HL-60/S4 treated with phorbol 12-myristate 13-acetate at 8.2 ng/mL for 4 days and 3 days (cell line): ENCODE measurements around the gene GRM8.

Experiments
- in situ Hi-C: fragments of 300-500 bp; cut with MboI; formaldehyde crosslinking; loops from 2 replicates; pipeline ENCODE4 v1.15.0; 2022; ENCODE audit warnings: low sequenced_read_pairs

The GRM8 gene

DNA sequence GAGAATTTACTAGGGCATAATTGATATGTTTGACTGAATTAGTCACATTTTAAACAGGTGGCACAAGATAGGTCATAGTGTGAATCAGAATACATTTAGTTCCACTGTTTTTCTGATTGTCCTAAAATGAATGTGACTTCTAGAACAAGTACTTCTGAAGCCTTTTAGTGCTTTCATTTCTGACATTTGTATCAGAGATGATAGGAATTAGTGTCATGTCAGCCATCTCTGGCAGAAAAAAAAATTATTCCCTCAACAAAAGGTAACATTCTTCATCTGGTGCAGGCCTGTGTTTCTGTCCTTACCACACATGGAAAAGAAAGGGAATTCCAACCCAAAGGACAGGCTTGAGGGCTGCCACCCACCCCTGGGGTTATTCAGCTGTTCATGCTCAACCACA is 21.3 kb downstream of the GRM8 start:
- in situ Hi-C loops, result no loop called here

DNA sequence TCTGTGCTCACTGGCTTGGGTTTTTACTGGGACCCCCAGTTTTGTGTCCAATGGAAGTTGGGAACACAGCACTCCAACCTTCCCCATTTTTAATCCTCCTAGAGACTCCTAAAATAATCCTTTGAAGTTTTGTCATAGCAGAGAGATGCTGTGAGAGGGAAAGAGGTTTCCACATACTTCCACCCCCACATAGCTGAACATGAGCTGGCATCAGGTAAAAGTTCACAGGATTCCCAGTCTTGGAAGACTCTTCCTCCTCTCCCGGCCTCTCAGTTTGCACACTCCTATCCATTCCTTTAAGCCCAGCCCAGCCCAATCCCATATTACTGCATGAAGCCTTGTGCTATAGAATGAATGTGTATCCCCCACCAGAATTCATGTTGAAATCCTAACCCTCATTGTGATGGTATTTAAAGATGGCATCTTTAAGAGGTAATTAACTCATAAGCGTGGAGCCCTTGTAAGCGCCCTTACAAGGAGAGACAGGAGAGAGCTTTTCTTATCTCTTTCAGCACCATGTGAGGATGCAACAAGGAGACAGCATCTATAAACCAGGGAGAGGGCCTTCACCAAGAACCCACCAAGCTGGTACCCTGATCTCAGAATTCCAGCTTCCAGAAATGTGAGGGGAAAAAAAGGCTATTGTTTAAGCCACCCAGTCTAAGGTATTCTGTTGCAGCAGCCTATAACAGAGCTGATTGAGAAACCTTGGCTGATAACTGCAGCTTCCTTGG is 22.4 kb downstream of the GRM8 start:
- in situ Hi-C loops, result no loop called here

DNA sequence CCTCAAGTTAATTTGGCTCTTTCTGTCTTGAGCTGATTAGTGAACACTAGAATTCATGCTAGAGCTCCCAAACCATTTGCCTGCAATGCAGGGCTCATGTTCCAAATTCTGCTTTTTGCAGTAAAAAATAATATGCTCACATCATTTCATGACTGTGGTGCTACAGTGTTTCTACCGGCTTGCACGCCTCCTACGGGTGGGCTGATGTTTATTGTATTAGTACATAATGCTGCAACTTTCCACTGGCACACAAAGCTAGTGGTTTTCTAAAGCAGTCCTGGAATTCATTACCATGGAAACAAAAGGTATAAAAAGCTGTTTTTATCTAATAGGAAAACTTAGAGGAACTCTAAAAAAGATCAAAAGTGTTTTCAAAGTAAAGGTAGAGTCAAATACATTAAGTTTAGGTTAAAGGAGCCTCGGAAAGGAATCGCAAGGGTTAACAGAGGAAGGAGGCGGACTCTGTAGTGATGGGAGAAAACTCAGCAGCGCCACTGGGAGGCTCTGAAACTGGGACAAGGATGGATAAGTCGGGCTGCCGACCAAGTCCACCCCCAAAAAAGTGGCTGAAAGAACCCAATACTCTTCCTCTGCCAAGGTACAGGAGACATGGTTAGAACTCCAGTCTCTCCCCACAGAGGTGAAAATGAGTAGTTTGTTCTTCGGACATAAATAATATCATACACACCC is 25.9 kb downstream of the GRM8 start:
- in situ Hi-C loops, result no loop called here

DNA sequence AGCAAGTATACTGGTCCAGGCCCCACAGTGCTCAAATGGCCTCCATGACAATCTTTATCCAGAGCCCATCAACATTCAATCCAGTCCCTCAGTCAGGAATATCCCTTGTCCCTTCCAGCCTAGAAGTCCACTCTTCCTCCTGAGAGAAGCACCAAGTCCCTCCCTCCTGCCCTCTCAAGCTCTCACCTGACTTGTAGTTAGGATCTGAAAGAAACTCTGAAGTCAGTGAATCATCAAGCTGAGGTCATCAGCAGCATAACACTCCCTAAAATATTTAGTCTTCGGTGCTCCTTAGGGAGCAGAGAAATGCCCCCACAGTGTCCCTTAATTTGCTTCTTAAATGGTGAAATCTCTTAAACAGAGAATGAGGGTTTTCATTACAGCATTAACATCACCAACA is 31.0 kb downstream of the GRM8 start:
- in situ Hi-C loops, result no loop called here

DNA sequence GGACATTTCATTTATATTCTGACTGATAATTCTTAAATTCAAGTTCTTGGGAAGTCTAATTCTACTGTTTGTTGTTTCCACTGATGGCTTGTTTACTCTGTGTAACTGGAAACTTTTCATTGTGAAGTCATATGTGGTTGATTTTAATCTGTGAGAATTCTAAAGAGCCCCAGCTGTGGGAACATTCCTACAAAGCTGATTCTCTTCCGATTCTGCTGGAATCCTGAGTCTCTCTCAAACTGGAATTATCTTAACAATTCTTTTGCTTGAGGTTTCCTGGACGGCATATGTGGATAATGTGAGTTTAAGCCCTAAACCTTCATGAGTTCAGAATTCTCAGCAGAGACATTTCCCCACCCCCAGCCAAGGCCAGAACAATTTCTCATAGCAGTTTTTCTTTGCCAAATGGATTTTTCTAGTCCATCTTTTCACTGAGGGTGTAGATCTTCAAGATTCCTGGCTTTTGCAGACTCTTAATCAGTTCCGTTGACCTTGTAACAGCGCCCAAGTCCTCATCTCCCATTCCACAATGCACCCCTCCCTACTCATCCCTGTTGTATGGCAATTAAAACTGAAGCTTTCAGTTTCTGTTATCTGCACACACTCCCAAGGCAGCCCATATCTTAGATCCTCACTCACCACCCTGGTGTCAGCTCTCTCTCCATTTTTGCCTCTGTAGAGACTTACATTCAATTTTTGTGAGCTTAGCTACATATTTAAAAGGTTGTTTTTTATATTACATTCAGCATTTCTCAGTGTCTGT is 37.6 kb downstream of the GRM8 start:
- in situ Hi-C loops, result no loop called here

DNA sequence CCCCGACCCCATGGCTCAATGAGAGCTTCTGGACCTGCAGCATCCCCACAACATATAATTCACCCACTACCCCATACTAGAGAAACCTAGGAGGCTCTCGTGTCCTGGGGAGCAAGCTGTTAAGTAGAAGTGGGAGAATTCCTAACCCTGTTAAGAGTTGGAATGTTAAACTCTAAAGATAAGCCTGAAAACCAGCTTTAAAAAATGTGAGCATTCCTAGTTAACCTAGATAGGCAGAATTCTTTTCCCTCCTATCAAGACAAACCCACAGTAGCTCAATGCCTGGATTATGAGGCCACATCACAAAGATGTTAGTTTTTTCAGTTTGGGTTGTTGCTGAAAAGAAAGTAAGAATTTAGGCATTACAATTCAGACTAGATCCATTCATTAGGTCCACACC is 42.9 kb downstream of the GRM8 start:
- in situ Hi-C loops, result no loop called here

DNA sequence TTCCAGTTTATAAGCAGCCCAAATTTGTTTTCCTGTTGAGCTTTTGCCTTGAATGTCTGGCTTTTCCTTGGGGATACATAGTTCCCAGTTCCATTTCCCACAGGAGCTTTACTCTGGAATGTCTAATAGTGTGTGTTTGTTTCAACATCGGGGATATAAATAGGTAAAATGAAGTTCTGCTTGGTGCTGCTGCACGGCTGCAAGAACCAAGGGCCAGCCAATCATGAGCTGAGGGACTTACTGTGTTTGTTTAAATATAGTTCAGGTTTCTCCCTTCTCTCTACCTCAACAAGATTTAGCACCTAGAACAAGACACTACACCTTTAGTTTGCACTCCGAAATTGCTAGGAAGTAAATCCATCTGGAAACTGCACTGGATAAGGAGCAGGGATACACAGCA is 43.9 kb downstream of the GRM8 start:
- in situ Hi-C loops, result no loop called here

DNA sequence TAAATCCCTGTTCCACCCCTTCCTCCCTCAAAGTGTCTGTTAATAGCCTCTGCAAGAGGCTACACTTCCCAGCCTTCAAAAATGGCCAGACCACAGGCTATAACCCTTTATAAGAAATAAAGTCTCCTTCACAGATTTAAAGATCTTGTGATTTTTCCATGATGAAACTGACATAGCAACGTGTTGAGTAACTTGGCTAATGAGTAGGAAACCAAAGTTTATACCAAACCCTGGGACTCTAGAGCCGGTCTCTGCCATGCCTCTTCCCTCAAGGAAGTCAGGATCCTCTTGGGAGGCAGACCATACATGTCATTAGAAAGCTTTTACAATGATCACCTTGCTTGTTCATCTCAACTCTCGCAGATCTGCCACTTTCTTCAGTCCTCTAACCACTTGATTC is 44.4 kb downstream of the GRM8 start:
- in situ Hi-C loops, result no loop called here

DNA sequence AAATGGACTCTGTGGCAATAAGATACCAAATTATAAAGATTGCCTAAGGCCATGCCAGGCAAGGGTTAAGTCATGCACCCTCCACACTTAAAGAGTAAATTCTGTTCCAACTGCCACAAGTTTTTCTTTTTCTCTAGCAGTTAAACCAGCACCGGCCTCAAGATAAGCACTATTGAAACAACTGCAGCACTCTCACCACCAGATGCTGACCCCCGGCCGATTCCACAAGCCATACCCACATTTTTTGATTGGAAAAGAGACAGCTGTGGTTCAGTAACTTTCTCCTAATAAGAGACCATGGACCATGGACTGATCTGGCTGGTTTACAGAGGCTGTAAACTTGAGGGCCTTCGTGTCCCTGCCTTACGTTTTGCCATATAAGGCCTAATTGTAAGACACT is 44.9 kb downstream of the GRM8 start:
- in situ Hi-C loops, result no loop called here

DNA sequence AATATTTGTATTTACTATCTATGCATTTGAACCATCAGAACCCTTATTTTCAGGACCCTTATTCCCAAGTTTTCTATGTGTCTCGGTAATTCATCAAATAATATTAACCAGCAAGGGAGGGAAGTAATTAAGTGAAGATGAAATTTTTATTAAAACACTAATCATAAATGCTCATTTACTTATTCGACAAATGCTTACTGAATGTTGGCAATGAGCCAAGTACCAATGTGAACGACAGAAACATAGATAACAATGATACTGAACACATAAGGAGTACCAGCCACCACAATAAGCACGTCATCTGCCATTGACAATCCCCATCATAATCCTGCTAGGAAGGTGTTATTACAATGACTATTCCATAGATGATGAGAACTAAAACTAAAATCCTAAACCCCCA is 45.5 kb downstream of the GRM8 start:
- in situ Hi-C loops, result no loop called here

DNA sequence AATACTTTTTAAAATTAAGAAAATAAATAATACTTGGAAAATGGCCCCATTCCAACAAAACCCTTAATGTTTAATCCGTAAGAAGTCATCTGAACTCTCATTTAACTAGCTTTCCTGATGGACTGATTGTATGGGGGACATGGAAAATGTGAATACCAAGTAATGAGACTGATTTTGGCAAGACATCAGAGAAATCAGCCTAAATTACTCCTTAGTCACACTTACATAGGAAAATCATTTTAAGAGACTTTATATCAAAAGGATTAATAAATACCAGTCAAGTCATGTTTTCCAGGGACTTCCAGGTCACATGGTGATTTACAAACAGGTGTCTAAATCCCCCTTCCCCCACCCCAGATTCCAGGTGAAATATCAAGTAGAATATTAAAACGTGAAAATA is 58.2 kb downstream of the GRM8 start:
- in situ Hi-C loops, result no loop called here

DNA sequence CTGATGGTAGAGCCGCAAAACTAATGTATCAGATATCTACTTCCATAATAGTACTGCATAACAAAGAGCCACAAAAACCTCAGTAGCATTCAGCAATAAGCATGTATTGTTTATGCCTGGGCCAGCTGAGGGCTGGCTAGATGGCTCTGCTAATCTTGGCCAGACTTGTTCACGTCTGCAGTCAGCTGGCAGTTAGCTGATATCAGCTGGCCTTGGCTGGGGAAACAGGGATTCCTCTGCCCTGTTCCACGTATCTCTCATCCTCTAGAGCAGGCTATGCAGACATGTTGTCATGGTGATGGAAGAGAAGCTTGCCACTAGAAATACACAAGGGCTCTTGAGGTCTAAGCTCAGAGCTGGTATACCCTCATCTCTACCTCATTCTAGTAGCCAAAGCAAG is 62.9 kb downstream of the GRM8 start:
- in situ Hi-C loops, result no loop called here

DNA sequence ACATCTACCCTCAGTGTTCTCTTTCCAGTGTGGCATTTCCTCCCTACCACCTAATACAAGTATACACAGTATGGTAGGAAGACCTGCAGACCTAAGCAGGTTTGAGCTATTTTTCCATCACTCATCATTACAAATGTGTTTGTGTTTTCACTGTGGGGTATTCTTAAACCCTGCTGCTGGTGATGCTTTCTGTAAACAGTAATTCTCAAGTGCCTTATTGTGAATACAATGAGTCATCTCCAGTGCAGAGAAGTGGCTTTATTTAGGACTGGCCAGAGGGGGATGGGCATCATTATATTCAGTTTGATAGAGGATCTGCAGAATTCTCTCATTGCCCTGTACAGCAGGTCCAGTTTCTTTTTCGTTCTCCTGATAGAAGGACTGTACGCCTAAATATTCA is 63.7 kb downstream of the GRM8 start:
- in situ Hi-C loops, result no loop called here

DNA sequence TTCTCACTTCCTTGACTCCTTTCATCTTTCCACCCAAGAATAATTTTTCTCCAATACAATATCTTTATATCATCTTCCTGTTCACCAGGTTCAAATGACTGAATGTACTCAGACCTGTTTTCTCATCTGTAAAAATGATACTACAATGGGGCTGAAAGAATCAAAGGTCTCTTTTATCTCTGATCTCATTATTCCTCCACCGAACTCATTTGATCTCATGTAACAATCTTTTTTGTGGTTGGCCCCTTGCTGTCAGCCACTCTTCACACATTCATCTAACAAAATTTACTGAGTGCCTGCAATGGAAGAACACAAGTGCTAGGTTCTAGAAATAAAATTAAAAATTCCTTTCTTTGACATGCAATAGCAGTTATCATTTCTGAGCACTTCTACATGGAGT is 65.0 kb downstream of the GRM8 start:
- in situ Hi-C loops, result no loop called here

DNA sequence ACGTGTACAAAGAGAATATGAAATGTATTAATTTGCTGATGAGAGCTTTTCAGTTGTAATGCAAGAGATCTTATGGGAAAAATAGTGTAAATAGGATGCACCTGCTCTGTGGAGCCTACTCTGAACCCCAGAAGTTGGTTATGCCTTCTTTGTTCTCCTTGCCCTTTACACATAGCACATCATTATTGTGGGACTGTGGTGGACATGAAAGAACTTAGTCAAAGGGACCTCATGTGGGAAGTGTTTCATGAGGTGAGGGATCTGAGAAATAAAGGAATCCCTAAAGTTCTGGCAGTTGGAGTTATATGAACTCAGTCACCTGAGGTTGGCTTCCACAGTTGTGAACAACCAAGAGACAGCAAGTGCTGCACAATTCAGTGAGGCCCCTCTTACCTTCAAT is 66.1 kb downstream of the GRM8 start:
- in situ Hi-C loops, result no loop called here

DNA sequence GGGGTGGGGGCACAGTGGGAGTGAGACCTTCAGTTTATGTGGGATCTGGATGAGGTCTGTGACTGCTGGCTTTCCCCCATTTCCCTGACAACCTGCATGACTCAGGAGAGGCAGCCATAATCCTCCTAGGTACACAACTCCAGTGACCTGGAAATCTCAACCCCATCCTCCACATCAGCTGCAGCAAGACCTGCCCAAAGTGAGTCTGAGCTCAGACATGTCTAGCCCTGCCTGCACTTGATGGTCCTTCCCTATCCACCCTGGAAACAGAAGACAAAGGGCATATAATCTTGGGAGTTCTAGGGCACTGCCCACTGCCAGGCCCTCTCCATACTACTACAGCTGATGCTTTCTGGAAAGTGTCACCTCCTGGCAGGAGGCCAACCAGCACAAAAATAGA is 75.6 kb downstream of the GRM8 start:
- in situ Hi-C loops, result no loop called here

DNA sequence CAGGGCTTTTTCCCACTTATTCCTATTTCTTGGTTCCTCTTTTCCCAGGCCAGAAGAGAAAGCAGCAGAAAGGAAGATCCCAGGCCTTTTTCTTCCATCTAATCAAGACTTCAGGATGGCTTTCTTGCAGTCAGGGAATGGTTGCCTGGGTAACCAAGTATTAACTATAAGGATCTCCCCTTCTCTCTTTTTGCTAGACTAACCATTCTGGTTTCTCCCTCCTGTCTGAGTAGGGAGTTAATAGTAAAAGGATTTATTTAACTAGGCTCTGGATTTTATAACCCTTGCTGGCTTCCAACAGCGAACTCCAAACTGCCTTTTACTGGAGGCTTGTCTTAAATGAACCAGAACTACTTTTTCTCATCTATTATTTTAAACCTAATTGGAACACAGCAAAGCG is 90.4 kb downstream of the GRM8 start:
- in situ Hi-C loops, result no loop called here

DNA sequence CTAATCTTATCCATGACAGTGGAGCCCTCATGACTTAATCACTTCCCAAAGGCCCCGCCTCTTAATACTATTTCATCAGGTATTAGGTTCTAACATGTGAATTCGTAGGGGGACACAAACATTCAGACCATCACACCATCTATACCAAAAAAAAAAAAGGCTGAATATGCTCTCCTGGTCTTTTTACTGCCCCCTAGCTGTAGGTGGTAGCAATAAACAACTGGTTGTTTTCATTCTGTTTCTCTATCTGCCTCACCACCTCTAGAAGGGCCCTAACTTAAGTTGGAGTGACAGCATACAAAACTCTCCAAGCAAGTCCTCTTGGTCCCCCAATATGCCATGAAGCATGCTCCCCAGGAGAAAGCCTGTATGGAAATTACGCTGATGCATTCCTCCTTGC is 94.1 kb downstream of the GRM8 start:
- in situ Hi-C loops, result no loop called here

DNA sequence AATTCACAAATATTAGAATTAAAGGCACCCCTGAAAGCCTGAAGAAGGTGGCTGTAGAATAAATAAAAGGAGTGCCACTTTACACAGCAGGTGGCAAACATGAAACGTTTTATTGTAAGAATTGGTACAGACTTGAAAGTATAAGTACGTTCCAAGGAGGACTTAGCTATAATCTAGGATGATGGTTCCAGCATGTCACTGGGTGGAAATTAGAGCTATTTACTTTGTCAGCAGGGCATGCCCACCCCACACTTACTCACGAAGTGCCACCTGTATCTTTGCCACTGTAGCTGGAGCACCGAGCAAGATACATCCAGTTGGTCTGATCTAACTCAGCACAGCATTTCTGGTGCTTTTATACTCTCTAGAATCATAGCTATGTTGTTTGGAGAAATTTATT is 97.8 kb downstream of the GRM8 start:
- in situ Hi-C loops, result no loop called here

DNA sequence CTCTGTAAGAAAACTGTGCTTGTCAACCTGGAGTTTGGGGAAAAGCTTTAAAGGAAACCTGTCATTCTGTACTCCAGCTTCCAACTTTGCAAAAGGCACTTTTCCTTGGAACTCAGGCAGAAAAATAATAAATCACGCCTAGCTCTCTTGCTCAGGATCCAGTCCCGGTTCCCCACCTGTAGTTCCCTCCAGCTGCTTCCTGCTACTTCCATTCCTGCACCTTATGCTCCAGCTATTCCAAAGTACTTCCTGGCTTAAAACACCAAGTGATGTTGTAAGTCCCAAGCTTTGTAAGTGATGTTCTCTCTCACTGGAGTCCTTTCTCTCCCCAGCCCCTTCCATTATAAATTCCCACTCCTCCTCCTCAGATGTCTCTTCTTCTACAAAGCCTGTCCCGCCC is 98.6 kb downstream of the GRM8 start:
- in situ Hi-C loops, result no loop called here

DNA sequence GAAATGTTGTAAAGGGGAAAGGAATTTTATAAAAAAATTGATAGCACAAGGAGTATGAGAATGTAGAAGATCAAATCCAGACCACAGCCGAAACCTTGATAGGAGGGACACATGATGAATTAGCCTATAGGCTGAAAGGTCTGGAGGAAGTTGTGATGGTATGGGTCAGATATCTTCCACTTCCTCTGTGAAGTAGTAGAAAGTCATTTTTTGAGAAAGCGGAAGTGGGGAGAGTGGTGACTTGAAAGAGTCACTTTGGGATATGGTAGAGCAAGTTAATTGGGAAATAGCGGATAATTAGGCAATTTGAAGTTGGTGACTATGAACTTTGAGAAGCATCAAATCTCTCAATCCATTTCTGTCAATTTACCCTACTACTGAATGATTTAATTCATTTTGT is 99.4 kb downstream of the GRM8 start:
- in situ Hi-C loops, result no loop called here

DNA sequence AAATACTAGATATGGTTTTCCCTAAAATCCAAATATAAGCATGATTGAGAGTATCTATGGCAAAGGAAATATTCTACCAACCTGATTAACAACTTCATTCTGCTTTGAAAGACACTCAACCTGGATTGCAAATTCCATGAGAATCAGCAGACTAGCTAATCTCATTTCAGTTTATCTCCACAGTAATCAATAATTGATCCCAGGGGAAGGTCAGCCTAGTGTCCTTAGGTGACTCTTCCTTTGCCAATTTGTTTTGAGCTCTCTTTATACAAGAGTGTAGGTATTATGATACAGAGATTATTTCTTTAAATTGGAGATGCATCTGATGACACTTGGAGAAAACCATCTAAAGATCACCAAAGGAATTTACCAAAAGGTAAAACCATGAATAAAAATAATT is 100.3 kb downstream of the GRM8 start:
- in situ Hi-C loops, result no loop called here
